C1 segment of cervical spinal cord (tissue), 14 donors: ENCODE measurements around the gene TLE1.

Experiments
- DNase-seq, 14 donors: peaks; one replicate each; lab custom pipeline; 2025; lab: John Stamatoyannopoulos, UW

TLE1 gene

GRCh38 chr9:81549500-81550206 lies 139.7 kb downstream of the TLE1 start:
- no peak for DNase-seq

- DNase-seq = no peak
Measured at GRCh38 chr9:81548911-81549310, 140.4 kb downstream of the TLE1 start.

- DNase-seq = no peak
Measured at GRCh38 chr9:81546489-81546888, 142.9 kb downstream of the TLE1 start.

GRCh38 chr9:81543695-81544094 lies 145.7 kb downstream of the TLE1 start:
- no peak for DNase-seq

GRCh38 chr9:81542118-81542889 lies 147.0 kb downstream of the TLE1 start:
- no peak for DNase-seq

- no peak for DNase-seq
Measured at GRCh38 chr9:81540142-81540710, 149.1 kb downstream of the TLE1 start.

GRCh38 chr9:81539317-81539716 lies 150.0 kb downstream of the TLE1 start:
- no peak for DNase-seq

GRCh38 chr9:81538890-81539289 lies 150.5 kb downstream of the TLE1 start:
- DNase-seq = no peak

GRCh38 chr9:81537964-81538363 lies 151.4 kb downstream of the TLE1 start:
- DNase-seq = no peak

GRCh38 chr9:81536242-81537025 lies 152.9 kb downstream of the TLE1 start:
- DNase-seq = no peak

GRCh38 chr9:81535542-81536241 lies 153.7 kb downstream of the TLE1 start:
- no peak for DNase-seq

- DNase-seq = no peak
Measured at GRCh38 chr9:81534138-81534875, 155.0 kb downstream of the TLE1 start.
